ENCODE measurements around the gene IL17RA.
"Not testable (repeated sequence)": the region's sequence is repeated elsewhere in the genome, so short reads cannot be mapped to it uniquely, and the experiment has no call there.

The IL17RA gene

GRCh38 chr22:17121233-17122195, 36.7 kb downstream of the IL17RA start, which contains the start of gene TMEM121B:
TMEM121B (minus strand) TSS chr22:17121360; CDS start chr22:17121127, 233 bp downstream.
- no peak for DNase-seq (ENCODE audit: low read depth)

- DNase-seq (ENCODE audit: low read depth) = no peak
These were observed 45.4 kb downstream of the IL17RA start for GRCh38 chr22:17130199-17130598.

- no peak for DNase-seq (ENCODE audit: low read depth)
These were observed 46.9 kb downstream of the IL17RA start for GRCh38 chr22:17131686-17132085.

- DNase-seq (ENCODE audit: low read depth) = no peak
These were observed 47.3 kb downstream of the IL17RA start for GRCh38 chr22:17132112-17132511.

GRCh38 chr22:17133137-17133536, 48.3 kb downstream of the IL17RA start:
- DNase-seq (ENCODE audit: low read depth) = no peak

GRCh38 chr22:17135153-17135760, 50.5 kb downstream of the IL17RA start:
- no peak for DNase-seq (ENCODE audit: low read depth)

- DNase-seq (ENCODE audit: low read depth) = no peak
These were observed 52.4 kb downstream of the IL17RA start for GRCh38 chr22:17137170-17137569.

GRCh38 chr22:17137861-17138425, 53.1 kb downstream of the IL17RA start:
- DNase-seq (ENCODE audit: low read depth) = no peak

- no peak for DNase-seq (ENCODE audit: low read depth)
These were observed 53.7 kb downstream of the IL17RA start for GRCh38 chr22:17138513-17138912.

GRCh38 chr22:17140022-17140421, 55.2 kb downstream of the IL17RA start:
- DNase-seq (ENCODE audit: low read depth) = no peak

- DNase-seq (ENCODE audit: low read depth) = no peak
These were observed 56.3 kb downstream of the IL17RA start for GRCh38 chr22:17140826-17141766.

GRCh38 chr22:17143101-17143500, 58.3 kb downstream of the IL17RA start:
- no peak for DNase-seq (ENCODE audit: low read depth)

- no peak for DNase-seq (ENCODE audit: low read depth)
These were observed 59.0 kb downstream of the IL17RA start for GRCh38 chr22:17143826-17144225.

- no peak for DNase-seq (ENCODE audit: low read depth)
These were observed 60.4 kb downstream of the IL17RA start for GRCh38 chr22:17145021-17145680.

GRCh38 chr22:17147458-17147857, 62.7 kb downstream of the IL17RA start:
- not testable (repeated sequence) for DNase-seq (ENCODE audit: low read depth)

GRCh38 chr22:17149076-17149815, 64.4 kb downstream of the IL17RA start:
- DNase-seq (ENCODE audit: low read depth) = no peak

GRCh38 chr22:17152340-17152739, 67.5 kb downstream of the IL17RA start:
- no peak for DNase-seq (ENCODE audit: low read depth)

- DNase-seq (ENCODE audit: low read depth) = no peak
These were observed 68.2 kb downstream of the IL17RA start for GRCh38 chr22:17152971-17153370.

- DNase-seq (ENCODE audit: low read depth) = no peak
These were observed 71.1 kb downstream of the IL17RA start for GRCh38 chr22:17155941-17156340.

GRCh38 chr22:17157714-17158113, 72.9 kb downstream of the IL17RA start:
- DNase-seq (ENCODE audit: low read depth) = no peak
